ENCODE results near the gene EZH2.
A peak's percentile ranks its signal among the peaks of the same experiment; 100 is the strongest.

The EZH2 gene

DNA sequence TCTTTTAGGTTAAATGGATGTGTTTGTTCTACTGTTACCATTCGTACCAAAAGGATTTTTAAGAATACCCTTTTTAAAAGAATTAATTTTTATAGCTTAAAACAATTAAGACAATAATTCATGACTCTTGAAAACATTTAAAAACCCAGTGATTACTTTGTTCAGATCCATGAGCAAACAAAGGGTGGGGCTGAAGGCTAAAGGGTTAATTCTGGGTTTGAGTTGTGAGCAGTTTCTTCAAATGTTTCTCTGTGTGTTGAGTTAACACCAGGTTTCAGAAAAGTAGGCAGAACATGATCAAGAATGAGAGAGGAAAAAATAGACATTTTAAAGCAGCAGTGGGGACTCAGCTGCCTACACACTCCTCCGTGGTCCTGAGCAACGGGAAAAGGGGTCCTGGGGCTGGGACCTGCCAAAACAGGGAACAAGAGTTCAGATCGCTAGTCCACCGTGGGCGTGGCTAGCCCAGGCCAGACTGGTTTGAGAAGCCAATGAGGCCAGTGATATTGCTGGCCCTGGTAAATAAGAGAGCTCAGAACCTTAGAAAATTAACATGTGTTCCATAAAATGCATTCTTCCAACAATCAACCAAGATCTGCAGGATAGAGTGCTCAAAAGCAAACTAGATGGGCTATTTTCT is 14.9 kb upstream of the EZH2 start:
- no peak for DNase-seq

DNA sequence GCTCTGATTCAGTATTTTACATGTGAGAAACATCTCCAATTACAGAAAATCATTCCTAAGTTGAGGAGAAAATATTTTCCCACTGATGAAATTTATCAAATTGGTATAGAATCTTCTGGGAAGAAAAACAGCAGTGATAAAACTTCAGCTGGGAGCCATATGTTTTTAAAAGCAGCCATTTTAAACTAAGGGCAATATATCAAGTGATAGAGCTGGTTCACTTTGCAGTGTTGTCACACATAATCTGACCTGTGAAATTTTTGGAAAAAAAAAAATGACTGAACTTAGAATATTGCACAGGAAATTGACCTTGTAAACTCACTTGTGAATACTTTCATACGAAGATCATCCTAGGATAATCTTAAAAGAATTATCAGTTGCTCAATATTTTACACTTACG is 10.5 kb upstream of the EZH2 start:
- DNase-seq: no peak

DNA sequence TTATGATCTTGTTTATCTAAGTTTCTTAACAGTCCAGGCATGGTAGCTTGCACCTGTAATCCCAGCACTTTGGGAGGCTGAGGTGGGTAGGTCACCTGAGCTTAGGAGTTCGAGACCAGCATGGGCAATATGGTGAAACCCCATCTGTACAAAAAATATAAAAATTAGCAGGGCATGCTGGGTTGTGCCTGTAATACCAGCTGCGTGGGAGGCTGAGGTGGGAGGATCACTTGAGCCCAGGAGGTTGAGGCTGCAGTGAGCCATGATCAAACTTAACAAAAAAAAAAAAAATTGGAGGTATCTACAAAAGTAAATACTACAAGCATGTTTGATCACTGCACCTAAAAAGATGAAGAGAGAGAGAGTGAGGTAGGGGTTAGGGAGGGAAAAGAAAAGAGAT is 9.0 kb upstream of the EZH2 start:
- no peak for DNase-seq

DNA sequence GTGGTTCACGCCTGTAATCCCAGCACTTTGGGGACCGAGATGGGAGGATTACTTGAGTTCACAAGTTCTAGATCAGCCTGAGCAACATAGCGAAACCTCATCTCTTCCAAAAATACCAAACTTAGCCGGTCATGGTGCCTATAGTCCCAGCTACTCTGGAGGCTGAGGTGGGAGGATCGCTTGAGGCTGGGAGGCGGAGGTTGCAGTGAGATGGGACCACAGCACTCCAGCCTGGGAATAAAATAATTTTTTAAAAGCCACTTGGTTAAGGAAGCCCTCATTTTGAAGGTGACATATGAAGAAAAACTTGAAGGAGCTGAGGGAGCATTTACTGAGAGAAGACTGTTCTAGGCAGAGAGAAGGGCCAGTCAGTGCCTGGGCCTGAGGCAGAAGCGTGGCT is 4.2 kb upstream of the EZH2 start:
- DNase-seq: no peak

DNA sequence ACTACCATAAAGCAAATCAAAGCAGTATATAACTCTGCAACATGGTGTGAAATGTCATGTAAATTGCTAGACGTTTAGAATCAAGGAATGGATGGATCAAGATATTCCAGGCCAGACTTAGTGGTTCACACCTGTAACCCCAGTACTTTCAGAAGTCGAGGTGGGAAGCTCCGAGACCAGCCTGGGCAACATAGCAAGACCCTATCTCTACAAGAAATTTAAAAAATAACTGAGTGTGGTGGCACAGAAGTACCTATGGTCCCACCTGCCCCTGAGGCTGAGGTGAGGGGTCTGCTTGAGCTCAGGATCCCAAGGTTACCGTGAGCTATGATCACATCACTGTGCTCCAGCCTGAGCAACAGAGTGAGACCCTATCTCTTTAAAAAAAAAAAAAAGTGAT is 2.8 kb upstream of the EZH2 start:
- DNase-seq: no peak

DNA sequence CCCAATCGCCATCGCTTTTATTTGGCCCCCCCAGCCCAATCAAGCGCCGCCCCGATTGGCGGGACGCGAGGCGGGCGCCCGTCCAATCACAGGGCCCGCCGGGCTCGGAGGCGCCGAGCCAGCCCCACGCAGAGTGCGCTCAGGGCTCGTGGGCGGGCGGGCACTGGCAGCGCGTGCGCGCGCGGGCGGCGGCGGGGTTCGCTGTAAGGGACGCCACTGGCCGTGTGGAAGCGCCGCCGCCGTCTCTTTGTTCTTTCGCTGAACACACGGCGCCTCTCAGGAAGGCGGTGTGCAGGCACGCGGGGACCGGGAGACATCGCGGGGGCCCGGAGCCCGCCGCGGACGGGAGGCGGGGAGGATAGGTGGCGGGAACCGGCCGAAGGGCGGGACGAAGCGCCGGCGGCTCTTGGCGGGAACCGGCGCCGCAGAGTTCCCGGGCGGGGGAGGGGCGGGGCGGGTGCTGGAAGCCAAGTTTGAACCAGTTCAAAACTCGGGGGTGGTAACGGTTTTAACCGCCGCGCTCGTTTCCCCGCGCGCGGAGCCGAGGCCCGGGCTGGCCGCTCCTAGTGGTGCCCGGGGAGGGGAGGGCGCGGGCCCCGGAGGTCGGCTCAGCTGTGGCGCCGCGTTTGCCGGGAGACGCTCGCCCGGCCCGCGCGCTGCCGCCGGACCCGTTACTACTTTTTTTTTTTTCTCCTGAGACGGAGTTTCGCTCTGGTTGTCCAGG is 370 bp upstream of the EZH2 start:
- peak; percentile 98 for DNase-seq

DNA sequence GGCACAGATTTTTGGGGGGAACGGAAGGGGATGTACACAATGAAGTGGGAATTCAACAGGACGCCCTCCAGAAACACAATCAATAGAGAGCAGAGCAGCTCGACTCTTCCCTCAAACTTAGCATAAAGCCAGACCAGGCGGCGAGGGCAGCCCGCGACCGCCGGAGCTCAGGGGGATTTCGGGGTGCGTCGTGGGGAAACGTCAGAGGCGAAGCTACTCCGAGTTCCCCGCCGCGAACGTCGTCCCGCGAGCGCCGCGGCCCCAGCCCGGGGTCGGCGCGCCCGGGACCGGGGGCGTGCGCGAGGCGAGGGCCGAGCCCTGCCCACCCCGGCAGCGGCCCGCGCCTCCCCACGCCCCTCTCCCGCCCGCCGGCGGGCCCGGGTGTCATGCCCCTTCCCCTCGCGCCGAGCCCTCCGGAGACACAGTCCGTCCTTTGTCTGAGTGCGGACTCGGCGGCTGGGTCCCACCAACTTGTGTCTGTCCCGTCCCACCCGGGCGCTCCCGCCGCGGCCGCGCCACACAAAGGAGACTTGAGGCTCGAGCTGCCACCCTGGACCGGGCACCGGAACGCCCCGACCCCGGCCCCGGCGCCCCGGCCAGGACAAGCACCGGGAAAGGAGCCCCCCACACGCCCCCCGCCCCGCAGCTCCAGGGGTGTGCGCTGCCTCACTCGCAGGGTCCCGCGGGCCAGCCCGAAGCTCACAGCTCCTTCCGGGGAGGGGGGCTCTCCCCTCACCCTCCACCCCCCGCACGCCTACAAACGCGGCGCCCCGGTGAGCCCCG is 634 bp downstream of the EZH2 start:
- DNase-seq: peak; percentile 41

DNA sequence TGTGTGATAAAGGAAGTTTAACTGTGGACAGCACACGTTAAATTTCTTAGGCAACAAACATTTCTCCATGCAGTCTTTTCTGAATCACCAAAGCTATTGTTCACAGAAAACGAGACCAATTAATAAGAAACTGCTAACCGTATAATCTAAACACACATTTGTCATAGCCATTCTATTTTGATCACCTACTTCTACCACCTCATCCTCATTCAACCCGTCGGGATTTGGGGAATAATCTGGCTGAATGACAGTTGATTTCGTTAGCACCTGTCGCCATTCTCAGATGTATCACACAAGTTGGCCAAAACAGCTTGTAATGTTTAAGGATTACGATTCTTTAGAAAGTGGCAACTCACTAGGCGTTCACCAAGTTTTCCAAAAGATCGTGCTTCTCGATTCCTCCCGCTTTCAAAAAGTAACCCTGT is 1.2 kb downstream of the EZH2 start:
- DNase-seq: peak; percentile 30

DNA sequence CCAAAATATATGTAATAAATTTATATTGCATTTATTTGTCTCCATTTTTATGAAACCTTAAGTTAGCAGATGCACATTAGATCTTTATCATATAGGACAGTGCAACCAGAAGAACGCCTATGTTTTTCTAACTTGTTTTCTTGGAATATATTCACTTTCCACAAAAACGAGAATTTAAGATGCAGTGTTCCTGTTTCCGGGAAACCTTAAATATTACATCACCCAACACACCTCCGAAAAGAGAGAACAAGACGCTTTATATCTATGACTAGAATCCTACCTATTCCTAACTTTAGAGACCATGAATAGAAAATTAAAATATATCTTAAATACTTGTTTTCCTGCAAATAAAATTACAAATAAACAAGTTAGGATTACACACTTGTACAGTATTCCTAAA is 1.9 kb downstream of the EZH2 start:
- no peak for DNase-seq

DNA sequence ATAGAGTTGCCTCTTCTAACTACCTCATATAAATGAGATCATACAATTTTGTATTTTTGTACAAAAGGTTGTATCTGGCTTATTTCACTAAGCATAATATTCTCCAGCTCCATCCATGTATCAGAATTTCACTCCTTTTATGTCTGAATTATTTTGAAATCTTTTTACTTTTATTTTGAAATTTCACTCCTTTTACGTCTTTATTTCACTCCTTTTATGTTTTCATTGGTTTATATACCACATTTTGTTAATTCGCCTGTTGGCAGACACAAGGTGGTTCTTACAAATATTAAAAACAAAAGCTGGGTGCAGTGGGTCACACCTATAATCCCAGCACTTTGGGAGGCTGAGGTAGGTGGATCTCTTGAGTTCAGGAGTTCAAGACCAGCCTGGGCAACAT is 5.8 kb downstream of the EZH2 start:
- no peak for DNase-seq

DNA sequence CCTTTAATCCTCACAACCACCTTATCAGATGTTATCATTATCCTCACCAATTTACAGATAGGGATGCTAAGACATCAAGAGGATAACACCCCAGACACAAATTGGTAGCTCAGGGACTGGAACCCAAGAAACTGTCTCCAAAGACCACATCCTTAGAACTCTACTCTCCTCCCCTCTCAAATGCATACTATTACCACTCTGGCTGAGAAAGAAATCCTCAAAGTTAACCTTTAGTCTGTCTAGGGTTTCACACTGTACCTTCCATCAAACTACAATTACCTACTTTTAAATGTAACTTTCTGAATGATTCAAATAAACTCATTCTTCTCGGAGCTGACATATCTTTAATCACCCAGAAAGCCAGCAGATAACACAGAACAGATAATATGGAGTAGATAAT is 6.6 kb downstream of the EZH2 start:
- DNase-seq: no peak

DNA sequence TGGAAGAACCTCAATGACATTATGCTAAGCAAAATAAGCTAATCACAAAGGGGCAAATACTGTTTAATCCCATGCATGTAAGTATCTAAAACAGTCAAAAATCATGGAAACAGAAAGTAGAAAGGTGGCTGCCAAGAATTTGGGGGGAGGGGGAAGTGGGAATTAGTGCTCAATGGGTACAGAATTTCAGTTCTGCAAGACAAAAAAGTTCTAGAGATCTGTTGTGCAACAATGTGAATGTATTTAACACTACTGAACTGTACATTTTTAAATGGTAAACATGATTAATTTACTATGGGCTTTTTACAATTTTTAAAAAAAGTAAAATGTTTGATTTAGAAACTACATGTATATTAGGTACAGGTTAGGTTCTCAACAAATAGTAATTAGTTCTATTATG is 11.9 kb downstream of the EZH2 start:
- peak; percentile 64 for DNase-seq

DNA sequence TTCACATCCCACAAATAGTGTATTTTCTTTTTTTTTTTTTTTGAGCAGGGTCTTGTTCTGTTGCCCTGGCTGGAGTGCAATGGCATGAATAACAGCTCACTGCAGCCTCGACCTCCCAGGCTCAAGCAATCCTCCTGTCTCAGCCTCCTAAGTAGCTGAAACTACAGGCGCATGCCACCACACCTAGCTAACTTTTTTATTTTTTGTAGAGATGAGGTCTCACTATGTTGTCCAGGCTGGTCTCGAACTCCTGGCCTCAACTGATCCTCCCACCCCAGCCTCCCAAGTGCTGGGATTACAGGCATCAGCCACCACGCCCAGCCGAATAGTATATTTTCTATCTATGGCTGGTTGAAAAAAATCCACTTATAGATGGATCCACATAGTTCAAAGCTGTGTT is 12.5 kb downstream of the EZH2 start:
- DNase-seq: no peak

DNA sequence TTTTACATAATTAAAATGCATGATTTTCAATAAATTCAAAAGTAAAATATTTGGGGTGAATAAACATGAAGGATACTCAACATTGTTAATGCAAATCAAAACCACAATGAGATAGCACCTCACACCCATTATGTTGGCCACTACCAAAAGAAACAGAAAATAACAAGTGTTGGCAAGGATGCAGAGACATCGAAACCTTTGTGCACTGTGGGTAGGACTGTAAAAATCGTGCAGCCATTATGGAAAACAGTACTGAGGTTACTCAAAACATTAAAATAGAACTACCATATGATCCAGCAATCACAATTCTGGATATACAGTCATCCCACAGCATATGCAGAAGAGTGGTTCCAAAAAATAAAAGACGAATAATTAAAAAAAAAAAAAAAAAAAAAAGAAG is 13.1 kb downstream of the EZH2 start:
- DNase-seq: no peak

DNA sequence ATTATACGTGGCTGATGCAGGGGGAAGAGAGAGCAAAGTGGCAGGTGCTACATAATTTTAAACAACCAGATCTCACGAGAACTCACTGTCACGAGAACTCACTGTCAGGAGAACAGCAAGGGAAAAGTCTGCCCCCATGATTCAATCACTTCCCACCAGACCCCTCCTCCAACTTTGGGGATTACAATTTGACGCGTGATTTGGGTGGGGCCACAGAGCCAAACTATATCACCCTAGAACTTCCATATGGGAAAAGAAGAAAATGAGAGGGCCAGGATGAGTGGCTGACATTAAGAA is 15.8 kb downstream of the EZH2 start:
- no peak for DNase-seq

DNA sequence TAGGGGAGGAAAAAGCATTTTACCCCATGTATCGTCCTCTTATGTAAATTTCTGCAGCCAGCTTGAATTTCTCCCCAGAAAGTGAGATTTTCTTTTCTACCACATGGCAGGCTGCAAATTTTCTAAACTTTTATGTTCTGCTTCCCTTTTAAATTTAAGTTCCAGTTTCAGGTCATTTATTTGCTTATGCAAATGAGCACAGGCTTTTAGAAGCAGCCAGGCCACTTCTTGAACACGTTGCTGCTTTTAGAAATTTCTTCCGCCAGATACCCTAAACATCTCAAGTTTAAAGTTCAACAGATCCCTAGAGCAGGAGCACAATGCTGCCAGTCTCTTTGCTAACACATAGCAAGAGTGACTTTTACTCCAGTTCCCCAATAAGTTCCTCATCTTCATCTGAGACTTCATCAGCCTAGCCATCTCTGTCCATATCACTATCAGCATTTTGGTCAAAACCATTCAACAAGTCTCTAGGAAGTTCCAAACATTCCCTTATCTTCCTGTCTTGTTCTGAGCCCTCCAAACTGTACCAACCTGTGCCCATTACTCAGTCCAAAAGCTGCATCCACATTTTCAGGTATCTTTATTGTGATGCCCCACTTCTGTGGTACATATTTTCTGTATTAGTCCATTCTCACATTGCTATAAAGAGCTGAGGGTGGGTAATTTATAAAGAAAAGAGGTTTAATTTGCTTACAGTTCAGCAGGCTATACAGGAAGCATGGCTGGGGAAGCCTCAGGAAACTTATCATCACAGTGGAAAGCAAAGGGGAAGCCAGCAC is 16.3 kb downstream of the EZH2 start:
- DNase-seq: peak; percentile 32

DNA sequence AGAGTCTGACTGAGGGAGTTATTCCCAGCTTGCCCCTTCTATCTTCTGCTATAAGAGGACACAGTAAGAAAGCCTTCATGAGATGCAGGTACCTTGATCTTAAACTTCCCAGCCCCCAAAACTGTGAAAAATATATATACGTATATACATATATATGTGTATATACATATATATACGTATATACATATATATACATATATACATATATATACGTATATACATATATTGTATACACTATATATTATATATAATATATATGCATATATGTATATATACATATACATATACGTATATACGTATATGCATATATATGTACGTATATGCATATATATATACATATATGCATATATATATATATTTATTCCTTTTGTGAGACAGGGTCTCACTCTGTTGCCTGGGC is 17.7 kb downstream of the EZH2 start:
- no peak for DNase-seq

DNA sequence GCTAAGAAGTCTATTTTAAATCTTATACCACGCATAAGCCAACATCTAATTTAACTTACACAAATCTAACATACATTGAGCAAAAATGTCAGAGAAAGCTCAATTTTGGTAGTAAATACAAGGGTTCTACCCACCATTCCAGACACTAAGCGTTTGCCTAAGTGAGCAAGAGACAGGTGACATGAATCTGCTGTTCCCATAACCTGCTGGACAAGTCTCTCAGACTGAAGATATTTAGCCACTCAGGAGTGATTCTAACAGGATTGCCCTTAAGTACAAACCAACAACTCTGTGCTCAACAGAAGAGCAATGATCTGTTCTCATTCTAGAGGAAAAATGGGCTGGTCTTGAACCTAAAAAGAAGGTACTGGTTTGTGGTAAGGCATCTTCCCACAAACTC is 18.8 kb downstream of the EZH2 start:
- no peak for DNase-seq

DNA sequence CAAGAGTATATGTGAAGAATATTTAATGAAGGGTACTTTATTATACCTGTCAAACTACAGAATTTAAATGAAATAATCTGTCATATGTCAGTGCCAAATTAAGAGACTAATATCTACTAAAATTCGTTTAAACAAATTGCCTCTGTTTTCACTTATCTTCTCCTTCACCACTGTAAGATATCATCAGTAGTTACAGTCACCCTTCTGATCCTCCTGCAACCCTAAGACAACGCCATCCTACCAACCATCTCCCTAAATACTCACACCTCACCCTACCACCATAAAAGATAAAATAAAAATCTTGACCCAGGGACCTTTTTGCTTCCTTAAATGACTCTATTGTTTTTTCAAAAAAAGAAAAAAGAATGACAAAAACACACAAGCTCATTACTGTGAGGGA is 20.8 kb downstream of the EZH2 start:
- DNase-seq: no peak

DNA sequence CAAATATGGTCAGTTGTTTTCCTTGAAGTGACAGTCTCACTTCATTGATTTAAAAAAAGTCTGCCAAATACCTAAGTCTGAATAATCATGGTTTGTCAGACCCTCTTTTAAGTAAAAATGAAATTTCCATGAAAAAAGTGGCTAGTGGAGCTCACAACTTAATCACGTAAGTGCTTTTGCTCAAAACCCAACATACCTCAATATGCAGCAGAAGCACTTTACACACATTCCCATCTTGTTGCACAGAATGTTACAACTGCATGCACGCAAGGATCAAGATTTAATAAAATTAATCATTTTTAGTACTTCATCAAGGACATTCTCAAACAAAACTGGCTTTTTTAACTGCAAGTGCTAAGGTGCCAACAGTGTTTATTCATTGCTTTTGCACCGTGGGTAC is 21.6 kb downstream of the EZH2 start:
- DNase-seq: no peak

DNA sequence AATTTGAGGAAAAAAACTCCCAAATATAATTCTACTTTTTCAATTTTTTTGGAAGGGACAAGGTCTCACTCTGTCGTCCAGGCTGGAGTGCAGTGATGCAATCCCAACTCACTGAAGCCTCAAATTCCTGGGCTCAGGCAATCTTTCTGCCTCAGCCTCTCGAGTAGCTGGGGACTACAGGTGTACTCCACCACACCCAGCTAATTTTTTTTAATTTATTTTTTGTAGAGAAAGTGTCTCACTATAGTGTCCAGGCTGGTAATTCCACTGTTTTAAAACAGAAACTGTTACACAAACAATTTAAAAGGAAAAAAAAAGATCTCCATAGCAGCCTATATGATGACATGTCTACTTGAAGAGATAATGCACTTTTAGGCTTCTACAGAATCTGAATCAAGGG is 25.6 kb downstream of the EZH2 start:
- no peak for DNase-seq

DNA sequence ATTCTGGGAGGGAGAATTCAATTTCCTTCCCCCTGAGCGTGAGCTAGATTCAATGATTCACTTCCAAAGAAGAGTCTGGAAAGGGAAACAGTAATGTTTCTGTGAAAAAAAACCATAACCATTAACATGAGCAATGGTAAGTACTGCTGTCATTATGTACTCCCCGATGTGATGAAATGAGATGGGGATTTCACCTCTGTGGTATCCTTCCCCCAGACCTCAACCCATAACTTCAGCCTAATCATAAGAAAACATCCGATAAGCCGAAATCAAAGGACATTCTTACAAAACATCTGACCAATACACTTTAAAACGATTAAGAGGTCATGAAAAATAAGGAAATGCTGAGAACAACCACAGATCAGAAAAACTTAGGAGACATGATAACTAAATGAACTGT is 27.2 kb downstream of the EZH2 start:
- DNase-seq: peak; percentile 93

DNA sequence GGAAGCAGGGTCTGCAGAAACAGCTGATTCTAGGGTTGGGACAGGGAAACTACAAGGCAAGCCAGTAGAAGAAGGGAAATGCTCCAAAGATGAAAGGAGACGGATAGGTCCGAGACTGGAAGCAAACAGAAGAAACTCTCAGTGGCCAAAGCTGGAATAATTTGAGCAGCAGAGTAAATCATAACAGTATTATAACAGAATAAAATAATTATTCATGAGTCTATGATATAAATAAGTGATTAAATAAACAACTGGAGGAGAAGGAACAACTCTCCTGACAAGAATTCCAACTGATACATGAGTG is 27.6 kb downstream of the EZH2 start:
- DNase-seq: no peak

DNA sequence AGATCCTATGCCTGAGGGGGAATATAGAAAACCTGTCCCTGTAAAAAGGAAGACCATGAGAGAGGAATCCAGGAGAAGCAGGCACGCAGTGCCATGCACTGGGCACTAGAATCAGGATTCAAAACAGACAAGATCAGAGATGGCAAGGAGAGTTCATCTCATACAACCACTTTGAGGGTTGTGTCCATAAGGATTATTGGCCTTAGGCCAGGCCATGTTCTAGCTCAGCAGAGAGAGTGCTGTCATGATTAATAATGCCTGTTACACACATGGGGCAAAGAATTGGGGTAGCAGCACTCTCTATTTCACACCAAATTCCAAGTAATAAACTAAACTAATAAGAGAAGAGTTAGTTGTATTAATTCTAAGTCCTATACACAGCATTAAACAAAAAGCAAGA is 29.1 kb downstream of the EZH2 start:
- DNase-seq: no peak
